ENCODE data around the gene RNF166.

RNF166 gene

GRCh38 chr16:88691129-88691813, 14.9 kb downstream of the RNF166 start:
- no peak for DNase-seq

- no peak for DNase-seq
These were observed 15.7 kb downstream of the RNF166 start for GRCh38 chr16:88690341-88691128.

GRCh38 chr16:88688013-88688778, 18.0 kb downstream of the RNF166 start:
- DNase-seq, result no peak

GRCh38 chr16:88687676-88688012, 18.6 kb downstream of the RNF166 start:
- no peak for DNase-seq

- DNase-seq, result no peak
These were observed 19.0 kb downstream of the RNF166 start for GRCh38 chr16:88687254-88687576.

- peak; percentile 92 to 93 for DNase-seq
These were observed 19.6 kb downstream of the RNF166 start, which contains the start of gene SNAI3 for GRCh38 chr16:88686439-88687253. SNAI3 (minus strand) TSS chr16:88686507; CDS start chr16:88686406, 101 bp downstream.

GRCh38 chr16:88686062-88686438, 20.2 kb downstream of the RNF166 start:
- peak; percentile 48 for DNase-seq

GRCh38 chr16:88685156-88686061, 20.8 kb downstream of the RNF166 start:
- DNase-seq, result peak; percentile 75 to 78

GRCh38 chr16:88684569-88685155, 21.5 kb downstream of the RNF166 start:
- no peak for DNase-seq

- DNase-seq, result peak; percentile 78 to 82
These were observed 24.3 kb downstream of the RNF166 start for GRCh38 chr16:88681709-88682451.

GRCh38 chr16:88681084-88681680, 25.0 kb downstream of the RNF166 start:
- DNase-seq, result peak; percentile 61 to 63

GRCh38 chr16:88680554-88681083, 25.6 kb downstream of the RNF166 start:
- DNase-seq, result no peak

- DNase-seq, result no peak
These were observed 27.8 kb downstream of the RNF166 start for GRCh38 chr16:88678224-88678979.

- no peak for DNase-seq
These were observed 28.5 kb downstream of the RNF166 start for GRCh38 chr16:88677721-88678120.

GRCh38 chr16:88676502-88677242, 29.5 kb downstream of the RNF166 start:
- DNase-seq, result no peak

- no peak for DNase-seq
These were observed 32.4 kb downstream of the RNF166 start for GRCh38 chr16:88673716-88674379.

- DNase-seq, result no peak
These were observed 33.4 kb downstream of the RNF166 start for GRCh38 chr16:88672776-88673175.

- DNase-seq, result no peak
These were observed 34.4 kb downstream of the RNF166 start for GRCh38 chr16:88671806-88672205.
